SK-N-SH (cell line): ENCODE results near the gene CD300C. TPM values are rescaled to one million over a fixed set of nuclear protein-coding genes. Genes with fewer than 3 reads are reported as not detected.

Experiments
- CTCF ChIA-PET: fragments of 300-600, 350-600 bp; formaldehyde crosslinking; extraction: SDS; loops from one replicate; lab custom pipeline; 2021; lab: Yijun Ruan, JAX
- POLR2A ChIA-PET: fragments of 350-600 bp; sonication (Branson Sonifier 250); formaldehyde crosslinking; extraction: SDS; loops from one replicate; lab custom pipeline; 2020; ENCODE audit warnings: antibody characterized with exemption, inconsistent platforms; lab: Yijun Ruan, JAX
- DNase-seq: peaks from one replicate; pipeline ENCODE4 v3.0.0; 2012
- H2AFZ ChIP-seq: fragments of 200-600 bp; sonication (generic); 2 replicates; pipeline ENCODE4 v1.8.1; 2016; ENCODE audit warnings: antibody characterized with exemption, mild to moderate bottlenecking, low read depth
- H3F3A ChIP-seq: fragments of 200-600 bp; sonication (generic); replicated peaks from 2 replicates; pipeline ENCODE3; 2016; ENCODE audit warnings: antibody characterized with exemption, mild to moderate bottlenecking; ENCODE audit not compliant: insufficient read depth
- H3K27ac ChIP-seq, 2 experiments: fragments of 200-500 bp in 1 of 2; fragments of 200-600 bp in 1 of 2; sonication (Bioruptor generic) in 1 of 2; sonication (generic), shearing (Covaris generic) in 1 of 2; 2 replicates each; pipeline versions ENCODE4 v1.5.1 to v1.6.1; 2014 to 2016; ENCODE audit warnings: low read depth in 2 of 2, inconsistent platforms in 1 of 2, low read length in 1 of 2, mild to moderate bottlenecking in 1 of 2, mixed read lengths in 1 of 2
- H3K27me3 ChIP-seq: fragments of 200-600 bp; sonication (generic), shearing (Covaris generic); 2 replicates; pipeline ENCODE4 v1.6.1; 2016; ENCODE audit warnings: mixed run types; ENCODE audit not compliant: insufficient read depth
- H3K36me3 ChIP-seq, 2 experiments: fragments of 200-500 bp in 1 of 2; fragments of 200-600 bp in 1 of 2; sonication (Bioruptor generic) in 1 of 2; sonication (generic) in 1 of 2; replicated peaks in 1 of 2; 2 replicates each; pipeline versions ENCODE3 to v1.5.1; 2014 to 2016; ENCODE audit warnings: low read length in 1 of 2, mild to moderate bottlenecking in 1 of 2; ENCODE audit not compliant: insufficient read depth in 2 of 2, control insufficient read depth in 1 of 2
- H3K4me1 ChIP-seq, 2 experiments: fragments of 200-500 bp in 1 of 2; fragments of 200-600 bp in 1 of 2; sonication (Bioruptor generic) in 1 of 2; sonication (generic), shearing (Covaris generic) in 1 of 2; 2 replicates each; pipeline versions ENCODE4 v1.5.1 to v1.6.1; 2014 to 2016; ENCODE audit warnings: low read depth in 1 of 2, low read length in 1 of 2, mixed run types in 1 of 2; ENCODE audit not compliant: insufficient read depth in 2 of 2, control insufficient read depth in 1 of 2
- H3K4me2 ChIP-seq: fragments of 200-600 bp; sonication (generic), shearing (Covaris generic); 2 replicates; pipeline ENCODE4 v1.6.1; 2017; ENCODE audit warnings: mixed run types
- H3K4me3 ChIP-seq, 2 experiments: fragments of 200-500 bp in 1 of 2; fragments of 200-600 bp in 1 of 2; sonication (Bioruptor generic) in 1 of 2; sonication (generic), shearing (Covaris generic) in 1 of 2; 2 replicates each; pipeline versions ENCODE4 v1.5.1 to v1.8.1; 2014 to 2016; ENCODE audit warnings: low read depth in 2 of 2, inconsistent platforms in 1 of 2, low read length in 1 of 2, mild to moderate bottlenecking in 1 of 2, mixed read lengths in 1 of 2, moderate library complexity in 1 of 2
- H3K79me2 ChIP-seq: fragments of 200-600 bp; sonication (generic); 2 replicates; pipeline ENCODE4 v1.8.1; 2017; ENCODE audit warnings: mild to moderate bottlenecking; ENCODE audit not compliant: insufficient read depth
- H3K9ac ChIP-seq: fragments of 200-600 bp; sonication (generic); 2 replicates; pipeline ENCODE4 v1.6.1; 2017; ENCODE audit warnings: mixed run types
- H3K9me2 ChIP-seq: fragments of 200-600 bp; sonication (generic); 2 replicates; pipeline ENCODE4 v1.6.1; 2017; ENCODE audit warnings: mixed run types
- H3K9me3 ChIP-seq: fragments of 200-600 bp; sonication (generic); 2 replicates; pipeline ENCODE4 v1.6.1; 2017; ENCODE audit warnings: mixed run types, mild to moderate bottlenecking, moderate library complexity
- H4K20me1 ChIP-seq: fragments of 200-600 bp; sonication (generic); 2 replicates; pipeline ENCODE4 v1.6.1; 2017; ENCODE audit warnings: mild to moderate bottlenecking, mixed run types; ENCODE audit not compliant: insufficient read depth
- CHD2 ChIP-seq: fragments of 150-350 bp; IDR thresholded peaks from 2 replicates; pipeline ENCODE4 v1.6.1; 2018; ENCODE audit warnings: low read length; ENCODE audit not compliant: partially characterized antibody
- ELF1 ChIP-seq: IDR thresholded peaks from 2 replicates; pipeline ENCODE4 v1.4.0; 2012
- EP300 ChIP-seq, 2 experiments: IDR thresholded peaks; 2 replicates each; pipeline versions ENCODE4 v1.4.0 to v1.6.1; 2012; ENCODE audit warnings: borderline replicate concordance in 1 of 2, low read depth in 1 of 2, low read length in 1 of 2
- FOXM1 ChIP-seq: IDR thresholded peaks from 2 replicates; pipeline ENCODE4 v1.4.0; 2012; ENCODE audit warnings: low read depth, mild to moderate bottlenecking
- GATA2 ChIP-seq: sonication (generic); formaldehyde crosslinking; IDR thresholded peaks from 2 replicates; pipeline ENCODE4 v1.5.0; 2020; ENCODE audit warnings: mild to moderate bottlenecking, missing genetic modification reagents
- MXI1 ChIP-seq: IDR thresholded peaks from 2 replicates; pipeline ENCODE4 v1.6.1; 2012; ENCODE audit warnings: mild to moderate bottlenecking, low read depth, low read length, improper control_type of control experiment
- NFIC ChIP-seq: IDR thresholded peaks from 2 replicates; pipeline ENCODE4 v1.4.0; 2012; ENCODE audit warnings: borderline replicate concordance
- RAD21 ChIP-seq: IDR thresholded peaks from 2 replicates; pipeline ENCODE4 v1.6.1; 2012; ENCODE audit warnings: mild to moderate bottlenecking, low read length
- REST ChIP-seq: IDR thresholded peaks from 2 replicates; pipeline ENCODE4 v1.6.1; 2012; ENCODE audit warnings: mild to moderate bottlenecking, low read depth, low read length, moderate library complexity
- SIN3A ChIP-seq: IDR thresholded peaks from 2 replicates; pipeline ENCODE4 v1.6.1; 2012; ENCODE audit warnings: low read depth, mild to moderate bottlenecking, low read length, moderate library complexity, borderline replicate concordance
- TAF1 ChIP-seq: IDR thresholded peaks from 2 replicates; pipeline ENCODE4 v1.6.1; 2012; ENCODE audit warnings: low read depth, mild to moderate bottlenecking, low read length, moderate library complexity, borderline replicate concordance
- TCF12 ChIP-seq: IDR thresholded peaks from 2 replicates; pipeline ENCODE4 v1.4.0; 2012
- WGBS: methylation state at CpG from one replicate; pipeline ENCODE4 v1.1.6; 2017; ENCODE audit warnings: low lambda C conversion rate; 5-methylcytosine and 5-hydroxymethylcytosine counted together
- polyA plus RNA-seq, 3 experiments: library from polyadenylated mRNA; depleted of rRNA; stranded (reverse); fragments of >200 nt; gene quantifications; 2 replicates each; pipeline ENCODE4 v1.2.3, GENCODE V29; 2012
- TF ChIP-seq, protein P1 (sequence below): IDR thresholded peaks from 2 replicates; pipeline ENCODE4 v1.4.0; 2012; ENCODE audit warnings: low read depth, borderline replicate concordance
- TF ChIP-seq, protein P2 (sequence below): fragments of 200-600 bp; sonication (generic); IDR thresholded peaks from 2 replicates; pipeline ENCODE4 v1.6.1; 2017; ENCODE audit warnings: antibody characterized with exemption, mild to moderate bottlenecking, moderate library complexity

CD300C gene
- polyA plus RNA-seq, 1 of the 3 experiments (the other 2 are of a cell fraction) = not detected

- Histone ChIP-seq H3K4me2 (no peak overlapping the region), H2AFZ (no peak overlapping the region), H3K27me3 (no peaks in the 10 kb centered on the region), H4K20me1 (no peaks in the 10 kb centered on the region), H3K9me2 (no peaks in the 10 kb centered on the region), H3K36me3 (no peaks in the 10 kb centered on the region), H3K9me3 (0 out of 2 replicates have a peak, but pooled peaks cover 3% of the 10 kb centered on the region), H3K27ac (no peak overlapping the region), H3K9ac (no peak overlapping the region), H3K4me3 (no peak overlapping the region), H3F3A (no peaks in the 10 kb centered on the region), H3K4me1 (no peaks in the 10 kb centered on the region), H3K79me2 (no peaks in the 10 kb centered on the region)
- POLR2A ChIA-PET = no interaction called here
- TF ChIP-seq REST (no peak), TCF12 (no peak), SIN3A (no peak), GATA2 (CRISPR knock-in tag) (no peak)
- DNase-seq = no peak
- CTCF ChIA-PET = interaction anchor here (1.4 to 8.2 kb wide), 4 partner anchors 14 to 212 kb away, joined by 3 to 72 read pairs (median 5); partner anchors contain the start of gene CD300H
- 42% methylated on average over 5 of the region's 7 CpGs for WGBS
Observed at GRCh38 chr17:74579900-74580299, 34.0 kb upstream of the CD300C start.

- Histone ChIP-seq H3K9ac (no peak overlapping the region), H3K4me1 (no peaks in the 10 kb centered on the region), H2AFZ (no peak overlapping the region), H3K9me3 (0 out of 2 replicates have a peak, but pooled peaks cover 1% of the 10 kb centered on the region), H3K27me3 (no peaks in the 10 kb centered on the region), H3K4me3 (no peak overlapping the region), H3F3A (no peaks in the 10 kb centered on the region), H4K20me1 (no peaks in the 10 kb centered on the region), H3K36me3 (no peaks in the 10 kb centered on the region), H3K79me2 (no peaks in the 10 kb centered on the region), H3K27ac (no peak overlapping the region), H3K4me2 (no peak overlapping the region), H3K9me2 (no peaks in the 10 kb centered on the region)
- POLR2A ChIA-PET = no interaction called here
- no peak for DNase-seq
- CTCF ChIA-PET = interaction anchor here (1.4 to 8.2 kb wide), 3 partner anchors 13 to 158 kb away, joined by 3 to 72 read pairs (median 5); partner anchors contain the start of genes CD300H and RAB37
- no peak for TF ChIP-seq TCF12
- no peak for TF ChIP-seq TAF1
- no peak for TF ChIP-seq CHD2
- TF ChIP-seq NFIC = no peak
- TF ChIP-seq, protein P1, sequence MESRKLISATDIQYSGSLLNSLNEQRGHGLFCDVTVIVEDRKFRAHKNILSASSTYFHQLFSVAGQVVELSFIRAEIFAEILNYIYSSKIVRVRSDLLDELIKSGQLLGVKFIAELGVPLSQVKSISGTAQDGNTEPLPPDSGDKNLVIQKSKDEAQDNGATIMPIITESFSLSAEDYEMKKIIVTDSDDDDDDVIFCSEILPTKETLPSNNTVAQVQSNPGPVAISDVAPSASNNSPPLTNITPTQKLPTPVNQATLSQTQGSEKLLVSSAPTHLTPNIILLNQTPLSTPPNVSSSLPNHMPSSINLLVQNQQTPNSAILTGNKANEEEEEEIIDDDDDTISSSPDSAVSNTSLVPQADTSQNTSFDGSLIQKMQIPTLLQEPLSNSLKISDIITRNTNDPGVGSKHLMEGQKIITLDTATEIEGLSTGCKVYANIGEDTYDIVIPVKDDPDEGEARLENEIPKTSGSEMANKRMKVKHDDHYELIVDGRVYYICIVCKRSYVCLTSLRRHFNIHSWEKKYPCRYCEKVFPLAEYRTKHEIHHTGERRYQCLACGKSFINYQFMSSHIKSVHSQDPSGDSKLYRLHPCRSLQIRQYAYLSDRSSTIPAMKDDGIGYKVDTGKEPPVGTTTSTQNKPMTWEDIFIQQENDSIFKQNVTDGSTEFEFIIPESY = no peak
- TF ChIP-seq ELF1 = no peak
- TF ChIP-seq, protein P2, sequence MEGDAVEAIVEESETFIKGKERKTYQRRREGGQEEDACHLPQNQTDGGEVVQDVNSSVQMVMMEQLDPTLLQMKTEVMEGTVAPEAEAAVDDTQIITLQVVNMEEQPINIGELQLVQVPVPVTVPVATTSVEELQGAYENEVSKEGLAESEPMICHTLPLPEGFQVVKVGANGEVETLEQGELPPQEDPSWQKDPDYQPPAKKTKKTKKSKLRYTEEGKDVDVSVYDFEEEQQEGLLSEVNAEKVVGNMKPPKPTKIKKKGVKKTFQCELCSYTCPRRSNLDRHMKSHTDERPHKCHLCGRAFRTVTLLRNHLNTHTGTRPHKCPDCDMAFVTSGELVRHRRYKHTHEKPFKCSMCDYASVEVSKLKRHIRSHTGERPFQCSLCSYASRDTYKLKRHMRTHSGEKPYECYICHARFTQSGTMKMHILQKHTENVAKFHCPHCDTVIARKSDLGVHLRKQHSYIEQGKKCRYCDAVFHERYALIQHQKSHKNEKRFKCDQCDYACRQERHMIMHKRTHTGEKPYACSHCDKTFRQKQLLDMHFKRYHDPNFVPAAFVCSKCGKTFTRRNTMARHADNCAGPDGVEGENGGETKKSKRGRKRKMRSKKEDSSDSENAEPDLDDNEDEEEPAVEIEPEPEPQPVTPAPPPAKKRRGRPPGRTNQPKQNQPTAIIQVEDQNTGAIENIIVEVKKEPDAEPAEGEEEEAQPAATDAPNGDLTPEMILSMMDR = no peak
- TF ChIP-seq EP300 (IDR thresholded peaks at IDR 0.05; ENCODE audit: borderline replicate concordance in 1 of 2, low read depth in 1 of 2, low read length in 1 of 2) = no peak
- no peak for TF ChIP-seq FOXM1
- no peak for TF ChIP-seq RAD21
- TF ChIP-seq MXI1 = no peak
- 34% methylated on average over 9 of the region's 9 CpGs for WGBS
Observed at GRCh38 chr17:74578979-74579378, 33.1 kb upstream of the CD300C start.
